ENCODE data around the gene WDFY2.

DNA sequence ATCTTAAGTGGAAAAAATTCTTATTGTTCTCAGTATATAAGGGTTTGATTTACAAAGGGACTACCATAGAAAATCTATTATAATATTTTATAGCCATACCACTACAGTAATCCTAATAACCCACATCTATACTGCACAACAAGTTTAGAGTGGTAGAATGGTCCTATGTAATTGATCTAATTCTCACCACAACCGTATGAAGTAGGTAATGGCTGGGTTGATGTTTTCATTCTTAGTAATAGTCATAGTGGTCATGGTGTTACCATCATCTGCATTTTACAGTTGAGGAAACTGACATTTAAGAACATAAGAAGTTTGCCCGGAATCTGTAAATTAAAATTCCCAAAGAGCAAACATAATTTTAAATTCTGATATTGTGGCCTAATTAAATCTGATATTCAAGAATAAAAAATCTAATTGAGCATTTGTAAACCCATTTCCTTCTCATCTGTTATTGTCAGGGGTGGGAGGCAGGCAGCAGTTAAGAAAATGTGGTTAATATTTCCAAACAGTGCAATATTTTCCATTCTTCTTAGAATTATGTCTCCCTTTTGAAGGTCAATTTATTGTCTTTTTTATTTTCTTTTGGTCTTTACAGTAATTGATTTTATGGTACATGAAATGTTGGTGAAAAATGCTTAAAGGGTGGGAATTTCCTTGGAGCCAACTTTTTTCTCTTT, 154.1 kb downstream of the WDFY2 start:
- TF ChIP-seq CTCF (IDR thresholded peaks at IDR 0.05) (no peak), EP300 (IDR thresholded peaks at IDR 0.05) (no peak)

Measured in tibial nerve (tissue), 4 donors.